Activated CD4-positive, alpha-beta T cell treated with anti-CD3 and anti-CD28 coated beads, Interleukin-2, amount 50 U/mL, for 16 hours (primary cell): ENCODE measurements around the gene CRLF1.
A peak's percentile ranks its signal among the peaks of the same experiment; 100 is the strongest.

Source experiments
- DNase-seq: peaks from one replicate; pipeline ENCODE4 v3.0.0-alpha.2; 2020

CRLF1 gene

DNA sequence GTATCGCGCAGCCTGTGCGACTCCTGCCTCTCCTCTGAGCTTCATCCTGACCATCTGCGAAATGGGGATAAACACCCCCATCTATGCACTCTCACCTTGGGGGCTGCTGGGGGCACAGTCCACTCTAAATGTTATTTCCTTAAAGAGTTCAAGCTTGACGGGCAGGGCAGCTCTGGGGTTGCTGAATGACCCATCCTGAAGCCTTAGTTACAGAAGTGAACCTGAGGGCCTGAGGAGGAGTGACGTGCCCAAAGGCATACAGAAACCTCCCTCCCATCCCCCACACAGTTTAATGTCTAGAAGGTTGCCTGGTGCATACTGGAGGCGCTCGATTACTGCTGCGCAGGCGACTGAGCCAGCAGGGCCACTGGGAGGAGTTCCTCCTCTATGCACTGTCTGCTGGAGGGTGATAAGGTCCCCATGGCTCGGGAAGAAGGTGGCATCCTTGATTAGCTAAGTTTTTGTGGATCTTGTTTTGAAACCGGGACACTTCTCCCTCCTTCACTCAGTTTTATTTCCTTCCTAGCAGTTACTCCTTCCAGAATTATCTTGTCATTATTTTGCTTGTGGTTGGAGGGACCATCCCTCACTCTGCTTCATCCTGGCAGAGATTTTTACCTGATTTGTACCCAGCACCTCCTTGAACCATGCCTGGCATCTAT, 62.7 kb downstream of the CRLF1 start:
- DNase-seq = peak; percentile 93
